NCI-H524 (cell line): ENCODE measurements around the gene BFSP2.
"Not testable (repeated sequence)": the region's sequence is repeated elsewhere in the genome, so short reads cannot be mapped to it uniquely, and the experiment has no call there.

Experiments
- DNase-seq, 2 experiments: peaks; one replicate each; lab custom pipeline; 2025; lab: John Stamatoyannopoulos, UW

The BFSP2 gene

GRCh38 chr3:133457025-133457424 lies 57.2 kb downstream of the BFSP2 start:
- peak in 1 of 2 experiments; percentile 43 for DNase-seq

GRCh38 chr3:133457465-133458067 lies 57.7 kb downstream of the BFSP2 start:
- peak; percentile 17 to 65 for DNase-seq

GRCh38 chr3:133459400-133459799 lies 59.5 kb downstream of the BFSP2 start:
- DNase-seq, result peak; percentile 92 to 98

GRCh38 chr3:133460809-133461208 lies 61.0 kb downstream of the BFSP2 start:
- DNase-seq, result no peak

- no peak for DNase-seq
These were observed 61.4 kb downstream of the BFSP2 start for GRCh38 chr3:133461291-133461690.

- no peak for DNase-seq
These were observed 63.5 kb downstream of the BFSP2 start for GRCh38 chr3:133463347-133463860.

- DNase-seq, result peak; percentile 45 to 73
These were observed 64.7 kb downstream of the BFSP2 start for GRCh38 chr3:133464573-133464972.

GRCh38 chr3:133466531-133467386 lies 66.9 kb downstream of the BFSP2 start:
- peak in 1 of 2 experiments; percentile 26 for DNase-seq

GRCh38 chr3:133467780-133468179 lies 67.9 kb downstream of the BFSP2 start:
- DNase-seq, result no peak

GRCh38 chr3:133468251-133468721 lies 68.4 kb downstream of the BFSP2 start:
- DNase-seq, result no peak

- no peak for DNase-seq
These were observed 69.4 kb downstream of the BFSP2 start for GRCh38 chr3:133469140-133469731.

- peak; percentile 68 to 86 for DNase-seq
These were observed 72.4 kb downstream of the BFSP2 start for GRCh38 chr3:133472242-133472641.

- DNase-seq, result peak in 1 of 2 experiments; percentile 40
These were observed 73.0 kb downstream of the BFSP2 start for GRCh38 chr3:133472889-133473288.

- DNase-seq, result not testable (repeated sequence)
These were observed 73.8 kb downstream of the BFSP2 start for GRCh38 chr3:133473472-133474191.

GRCh38 chr3:133474251-133474801 lies 74.5 kb downstream of the BFSP2 start:
- DNase-seq, result peak in 1 of 2 experiments; percentile 18

- DNase-seq, result no peak
These were observed 75.0 kb downstream of the BFSP2 start for GRCh38 chr3:133474817-133475216.

GRCh38 chr3:133475245-133476010 lies 75.6 kb downstream of the BFSP2 start:
- DNase-seq, result peak; percentile 99 to 100

- peak; percentile 96 to 98 for DNase-seq
These were observed 77.1 kb downstream of the BFSP2 start for GRCh38 chr3:133476971-133477375.

- DNase-seq, result no peak
These were observed 77.6 kb downstream of the BFSP2 start for GRCh38 chr3:133477487-133477886.

GRCh38 chr3:133478624-133479023 lies 78.8 kb downstream of the BFSP2 start:
- DNase-seq, result no peak

- no peak for DNase-seq
These were observed 79.5 kb downstream of the BFSP2 start for GRCh38 chr3:133479401-133479800.
